NCI-H345 treated with DMSO at 0.1 percent for 48 hours (cell line): Measurements from ENCODE around the gene CCDC190.
A peak's percentile ranks its signal among the peaks of the same experiment; 100 is the strongest.
"Not testable (repeated sequence)": the region's sequence is repeated elsewhere in the genome, so short reads cannot be mapped to it uniquely, and the experiment has no call there.

ENCODE experiments used
- DNase-seq: peaks from one replicate; lab custom pipeline; 2025; ENCODE audit not compliant: unreplicated experiment; lab: John Stamatoyannopoulos, UW

Gene CCDC190

DNA sequence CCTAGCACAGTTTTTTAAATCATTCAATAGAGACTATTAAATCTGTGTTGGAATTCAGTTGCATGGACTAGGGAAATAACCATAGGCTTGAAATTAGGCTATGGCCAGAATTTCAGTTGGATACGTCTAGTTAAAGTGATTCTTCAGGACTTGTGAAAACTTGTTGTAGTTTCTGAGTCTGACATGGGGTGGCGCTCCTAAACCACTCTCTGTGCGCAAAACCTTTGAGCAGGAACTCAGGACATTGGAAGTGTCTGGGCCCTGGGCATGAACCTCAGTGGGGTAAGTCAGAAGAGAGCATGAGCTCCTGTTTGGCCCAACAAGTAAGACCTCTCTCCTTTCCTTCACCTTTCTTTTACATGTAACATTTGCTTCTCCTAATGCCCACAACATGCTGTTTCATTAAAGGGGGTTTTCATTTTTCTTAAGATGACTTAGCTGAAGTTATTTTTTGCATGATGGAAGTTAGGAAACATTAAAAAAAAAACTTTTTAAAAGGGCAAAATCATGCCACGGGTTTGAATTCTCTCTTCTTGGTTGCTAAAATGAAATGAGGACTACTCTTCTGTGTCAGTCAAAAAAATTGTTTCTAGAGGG, 17.1 kb upstream of the CCDC190 start:
- DNase-seq = peak; percentile 26

DNA sequence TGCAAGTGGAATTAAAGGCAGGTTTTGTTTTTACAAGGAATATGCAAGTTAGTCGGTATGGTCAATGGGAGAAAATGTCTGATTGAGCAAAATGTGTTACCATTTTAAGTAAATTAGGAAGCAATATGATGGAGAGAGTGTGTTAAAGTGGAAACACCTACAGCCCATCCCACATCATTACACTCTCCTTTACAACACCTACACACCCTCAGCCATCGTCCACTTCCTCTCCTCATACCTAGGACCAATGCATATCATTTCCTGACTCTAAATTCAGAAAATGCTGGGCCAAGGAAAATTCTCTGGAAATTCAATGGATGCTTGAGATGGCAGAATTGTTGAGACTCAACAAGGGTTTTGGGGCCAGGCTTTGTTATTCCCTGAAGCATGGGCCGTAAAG, 16.4 kb upstream of the CCDC190 start:
- no peak for DNase-seq

DNA sequence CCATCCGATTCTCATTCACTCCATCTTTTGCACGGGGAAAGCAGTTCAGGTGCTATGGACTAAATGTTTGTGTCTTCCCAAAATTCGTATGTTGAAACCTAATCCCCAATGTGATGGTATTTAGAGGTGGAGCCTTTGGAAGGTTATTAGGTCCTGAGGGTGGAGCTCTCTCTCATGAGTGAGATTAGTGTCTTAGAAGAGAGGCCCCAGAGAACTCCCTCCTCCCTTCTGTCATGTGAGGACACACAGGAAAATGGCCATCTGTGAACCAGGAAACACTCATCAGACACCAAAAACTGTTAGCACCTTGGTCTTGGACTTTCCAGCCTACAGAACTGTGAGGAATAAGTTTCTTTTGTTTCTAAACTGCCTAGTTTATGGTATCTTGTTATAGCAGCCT, 15.8 kb upstream of the CCDC190 start:
- no peak for DNase-seq

DNA sequence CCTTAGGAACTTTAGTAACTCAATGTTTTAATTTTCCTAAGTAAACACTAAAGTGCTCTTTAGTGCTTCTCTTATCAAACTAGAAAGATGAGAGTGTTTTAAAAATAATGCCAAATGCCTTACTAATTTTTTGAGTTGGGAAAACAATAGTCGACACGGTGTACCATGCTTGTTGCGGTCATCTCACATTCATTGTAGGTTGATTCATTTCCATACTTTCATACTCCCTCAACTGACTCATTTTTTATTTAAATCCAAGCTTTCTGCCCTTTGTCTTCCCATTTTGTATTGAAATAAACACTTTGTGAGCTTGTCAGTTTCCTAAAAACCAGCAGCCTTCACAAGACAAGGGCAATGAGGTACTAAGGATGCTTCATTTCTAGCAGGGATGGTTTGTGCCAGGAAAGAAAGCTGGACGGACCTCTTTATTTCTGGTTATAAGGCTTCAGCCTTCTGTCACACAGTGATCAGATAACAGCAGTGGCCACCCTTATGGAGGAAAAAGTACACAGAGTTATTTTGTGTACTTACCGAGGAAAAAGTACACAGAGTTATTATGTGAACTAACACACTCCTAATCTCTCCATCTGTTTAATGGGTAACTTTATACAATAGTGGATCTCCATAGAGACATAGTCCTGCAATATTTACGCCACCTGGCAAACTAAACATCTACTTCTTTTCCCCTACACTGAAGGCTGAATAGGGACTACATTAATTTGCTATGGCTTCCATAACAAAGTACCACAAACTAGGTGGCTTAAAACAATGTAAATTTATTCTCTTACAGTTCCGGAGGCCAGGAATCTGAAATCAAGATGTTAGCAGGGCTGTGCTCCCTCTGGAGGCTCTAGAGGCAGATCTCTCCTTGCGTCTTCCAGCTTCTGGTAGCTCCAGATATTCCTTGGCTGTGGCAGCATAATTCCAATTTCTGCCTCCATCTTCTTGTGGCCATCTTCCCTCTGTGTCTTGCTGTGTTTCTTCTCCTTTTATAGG, 13.0 kb upstream of the CCDC190 start:
- DNase-seq = no peak

DNA sequence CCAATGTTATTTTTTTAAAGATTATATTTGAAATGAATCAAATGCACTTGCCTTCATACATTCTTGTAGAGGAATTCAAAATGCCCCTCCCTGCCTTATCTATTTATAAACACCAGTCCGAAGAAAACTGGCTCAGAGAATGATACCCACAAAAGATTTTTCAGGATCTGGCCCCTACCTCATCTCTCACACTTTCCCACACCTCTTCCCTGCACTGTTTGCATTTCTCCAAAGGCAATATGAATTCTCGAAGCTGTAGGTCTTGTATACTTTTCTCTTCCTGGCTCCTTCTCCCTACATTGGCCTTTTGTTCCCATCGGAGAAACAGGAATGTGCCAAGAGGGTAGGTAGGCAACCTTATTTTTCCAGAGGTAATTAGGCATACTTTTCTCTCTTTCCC, 12.0 kb upstream of the CCDC190 start:
- no peak for DNase-seq

DNA sequence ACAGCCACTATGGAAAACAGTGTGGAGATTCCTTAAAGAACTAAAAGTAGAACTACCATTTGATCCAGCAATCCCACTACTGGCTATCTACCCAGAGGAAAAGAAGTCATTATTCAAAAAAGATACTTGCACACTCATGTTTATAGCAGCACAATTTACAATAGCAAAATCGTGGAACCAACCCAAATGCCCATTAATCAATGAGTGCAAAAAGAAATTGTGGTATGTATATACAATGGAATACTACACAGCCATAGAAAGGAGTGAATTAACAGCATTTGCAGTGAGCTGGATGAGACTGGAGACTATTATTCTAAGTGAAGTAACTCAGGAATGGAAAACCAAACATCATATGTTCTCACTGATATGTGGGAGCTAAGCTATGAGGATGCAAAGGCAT, 10.4 kb upstream of the CCDC190 start:
- not testable (repeated sequence) for DNase-seq

DNA sequence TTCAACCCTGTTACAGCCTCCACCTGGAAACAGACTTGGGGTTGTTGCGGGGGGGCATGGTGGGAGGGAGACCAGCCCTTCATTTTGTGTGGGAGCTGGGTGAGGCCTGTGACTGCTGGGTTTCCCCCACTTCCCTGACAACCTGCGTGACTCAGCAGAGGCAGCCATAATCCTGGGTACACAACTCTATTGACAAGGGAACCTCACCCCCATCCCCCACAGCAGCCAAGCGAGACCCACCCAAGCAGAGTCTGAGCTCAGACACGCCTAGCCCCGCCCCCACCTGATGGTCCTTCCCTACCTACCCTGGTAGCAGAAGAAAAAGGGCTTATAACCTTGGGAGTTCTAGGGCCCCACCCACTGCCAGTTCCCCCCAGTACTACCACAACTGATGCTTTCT, 8.0 kb upstream of the CCDC190 start:
- no peak for DNase-seq

GRCh38 chr1:162861625-162862024, 650 bp upstream of the CCDC190 start:
- no peak for DNase-seq

DNA sequence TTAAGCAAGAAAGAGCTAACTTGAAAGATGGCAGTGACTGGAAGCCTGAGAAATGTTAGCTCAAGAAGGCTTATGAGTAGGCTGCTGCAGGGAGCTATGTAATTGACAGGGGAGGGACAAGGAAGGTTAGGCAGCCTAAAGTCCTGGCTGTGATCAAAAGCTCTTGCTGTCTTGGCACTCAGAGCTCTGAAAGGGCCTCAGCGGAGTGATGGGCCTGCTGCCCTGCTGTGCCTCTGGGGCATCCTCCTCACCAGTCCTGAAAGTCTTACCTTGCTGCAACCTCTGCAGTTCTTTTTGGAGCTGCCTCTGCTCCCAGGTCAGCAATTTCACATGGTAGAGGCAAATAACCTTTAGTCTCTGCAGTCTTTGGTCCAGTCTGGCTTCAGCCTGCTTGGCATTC, 1.8 kb downstream of the CCDC190 start:
- no peak for DNase-seq

- DNase-seq = no peak
Measured at GRCh38 chr1:162857850-162858249, 3.1 kb downstream of the CCDC190 start.

DNA sequence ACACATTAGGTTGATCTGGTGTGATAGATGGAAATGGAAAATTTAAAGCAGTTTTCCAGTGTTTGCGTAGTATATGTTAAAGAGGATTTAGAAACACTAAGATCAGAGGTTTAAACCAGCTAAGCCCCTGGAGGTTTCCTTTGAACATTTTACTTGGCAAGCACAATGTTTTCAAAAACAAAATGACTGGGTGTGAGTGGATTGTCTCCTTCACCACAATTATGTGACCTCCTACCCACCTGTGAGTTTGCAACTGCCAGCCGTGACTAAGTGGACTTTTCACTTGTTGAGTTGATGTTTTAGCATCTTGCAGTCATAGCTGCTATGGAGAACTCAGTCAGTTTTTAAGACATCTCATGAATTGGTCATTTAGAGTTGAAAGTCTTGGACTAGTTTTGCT, 4.7 kb downstream of the CCDC190 start:
- no peak for DNase-seq

- DNase-seq = no peak
Measured at GRCh38 chr1:162855461-162856150, 5.4 kb downstream of the CCDC190 start.

GRCh38 chr1:162854245-162854882, 6.6 kb downstream of the CCDC190 start:
- peak; percentile 33 for DNase-seq

GRCh38 chr1:162851341-162851740, 9.6 kb downstream of the CCDC190 start:
- DNase-seq = no peak

DNA sequence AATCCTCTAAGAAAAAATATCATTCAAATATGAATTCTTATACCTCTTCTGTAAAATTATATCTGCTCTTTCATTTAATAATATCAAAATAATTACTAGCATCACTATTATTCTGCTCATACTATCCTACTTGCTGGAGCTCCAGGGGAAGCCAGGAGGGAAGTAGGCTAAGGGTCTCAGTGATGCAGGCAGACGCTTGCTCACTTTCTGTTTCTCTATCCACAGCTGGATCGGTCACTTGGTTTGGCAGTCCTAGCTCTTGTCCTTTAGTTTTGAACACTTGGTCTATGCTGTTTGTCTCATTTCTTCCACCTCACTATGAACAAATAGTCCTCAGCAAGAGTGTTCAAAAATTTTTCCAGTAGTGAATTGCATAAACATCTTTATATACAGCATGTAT, 11.3 kb downstream of the CCDC190 start:
- DNase-seq = no peak

DNA sequence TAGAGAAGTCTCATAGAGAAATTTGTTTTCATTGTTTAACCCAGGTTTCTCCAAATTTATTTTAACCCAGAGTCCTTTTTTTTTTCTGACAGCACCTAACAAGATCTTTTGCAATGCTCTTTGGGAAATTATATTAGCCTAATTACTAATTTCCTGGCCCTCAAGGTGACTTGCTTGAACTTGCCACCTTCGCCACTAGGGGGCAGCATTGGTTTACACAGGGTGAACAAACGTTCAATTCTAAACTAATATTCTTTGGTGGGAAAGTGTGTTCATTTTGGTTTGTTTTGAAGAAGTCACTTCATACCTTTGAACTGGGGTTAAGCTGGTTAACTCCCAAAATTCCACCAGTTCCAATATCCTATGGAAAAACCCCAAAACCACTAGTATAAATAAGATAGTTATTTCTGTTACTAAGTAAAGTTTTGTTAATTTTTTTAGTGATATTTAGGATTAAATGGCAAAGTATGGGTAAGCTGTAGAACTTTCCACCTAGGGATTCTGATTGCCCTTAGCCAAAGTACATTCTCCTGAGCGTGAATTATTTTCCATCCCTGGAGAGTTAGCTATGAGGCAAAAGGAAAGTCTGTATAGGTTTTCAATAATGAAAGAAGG, 13.0 kb downstream of the CCDC190 start:
- DNase-seq = peak; percentile 49

DNA sequence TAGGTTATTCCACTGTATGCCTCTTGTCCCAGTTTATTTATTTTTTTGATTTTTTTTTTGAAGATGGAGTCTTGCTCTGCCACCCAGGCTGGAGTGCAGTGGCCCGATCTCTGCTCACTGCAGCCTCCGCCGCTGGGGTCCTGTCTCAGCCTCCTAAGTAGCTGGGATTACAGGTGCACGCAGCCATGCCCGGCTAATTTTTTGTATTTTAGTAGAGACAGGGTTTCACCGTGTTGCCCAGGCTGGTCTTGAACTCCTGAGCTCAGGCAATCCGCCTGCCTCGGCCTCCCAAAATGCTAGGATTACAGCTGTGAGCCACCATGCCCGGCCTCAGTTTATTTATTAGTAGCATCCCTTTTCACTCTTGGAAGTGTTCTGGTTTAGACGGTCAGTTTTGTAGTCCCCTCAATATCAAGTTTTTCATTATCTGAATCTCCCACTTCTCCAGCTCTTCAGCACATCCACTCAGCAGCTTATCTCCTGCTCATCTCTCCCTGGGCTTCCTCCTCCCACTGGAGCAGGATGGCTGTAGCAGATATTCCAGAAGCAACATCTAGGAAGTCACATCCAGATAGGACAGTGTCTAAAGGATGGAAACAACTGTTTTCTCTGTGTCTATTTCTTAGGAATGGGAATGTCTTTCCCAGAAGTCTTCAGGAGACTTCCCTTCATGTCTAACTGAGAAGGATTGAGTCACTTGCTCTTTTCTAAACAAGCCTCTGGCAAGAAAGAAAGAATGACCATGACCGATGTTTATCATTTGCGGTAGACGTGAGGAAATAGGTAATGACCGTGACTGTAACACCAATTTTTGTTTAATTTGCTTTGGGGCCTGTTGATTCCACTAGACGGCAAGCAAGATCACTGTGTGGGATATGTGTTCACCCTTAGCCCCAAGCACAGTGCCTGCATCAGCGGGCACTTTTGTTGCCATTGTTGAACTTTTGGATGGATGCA, 14.4 kb downstream of the CCDC190 start:
- DNase-seq = no peak

- DNase-seq = no peak
Measured at GRCh38 chr1:162844153-162844552, 16.8 kb downstream of the CCDC190 start.

DNA sequence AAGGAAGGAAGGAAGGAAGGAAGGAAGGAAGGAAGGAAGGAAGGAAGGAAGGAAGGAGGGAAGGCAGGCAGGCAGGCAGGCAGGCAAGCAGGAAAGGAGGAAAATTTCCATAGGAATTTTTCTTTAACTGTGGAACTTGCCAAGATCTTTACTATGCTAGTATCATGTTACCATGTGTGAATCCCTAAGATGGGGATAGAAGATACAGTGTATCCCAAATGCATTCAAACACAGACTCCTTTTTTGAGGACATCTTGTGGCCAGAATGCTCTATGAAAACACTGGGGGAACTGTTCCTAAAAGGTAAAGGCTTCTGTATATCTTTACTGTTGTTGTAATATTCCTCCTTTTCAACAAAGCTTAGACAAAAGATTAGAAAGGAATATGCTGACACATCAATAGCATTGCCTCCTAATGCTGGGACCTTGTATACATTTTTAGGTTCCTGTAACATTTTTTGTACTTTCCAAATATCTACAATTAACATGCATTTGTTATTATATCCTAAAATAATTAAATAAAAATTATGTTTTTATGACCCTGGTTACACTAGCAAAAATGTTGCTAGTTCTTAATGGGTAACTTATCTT, 20.6 kb downstream of the CCDC190 start:
- DNase-seq = no peak
